HepG2 (cell line): ENCODE results near the gene QSER1. TPM values are rescaled to one million over a fixed set of nuclear protein-coding genes. Genes with fewer than 3 reads are reported as not detected.

Experiments used
- ATAC-seq: fragments of 200-7000 bp; cut with Tn5 transposase; 3 replicates; pipeline ENCODE4 v1.9.1; 2020; ENCODE audit warnings: mild to moderate bottlenecking, moderate library complexity
- BruUV-seq: library from RNA; stranded (reverse); fragments of 400-500 nt; replicated peaks from 2 replicates; lab custom pipeline; 2021; lab: Mats Ljungman, UMichigan
- CTCF ChIA-PET: fragments of 300-600 bp; formaldehyde crosslinking; extraction: SDS; loops from one replicate; lab custom pipeline; 2021; ENCODE audit warnings: low total read pairs, inconsistent platforms, low intra/inter-chr PET ratio; lab: Yijun Ruan, JAX
- POLR2A ChIA-PET: fragments of 350-600 bp; sonication (Branson Sonifier 250); formaldehyde crosslinking; loops from one replicate; lab custom pipeline; 2020; ENCODE audit warnings: antibody characterized with exemption, inconsistent platforms; lab: Yijun Ruan, JAX
- DNase-seq: peaks from one replicate; pipeline ENCODE4 v3.0.0-alpha.2; 2015; ENCODE audit warnings: low spot score
- FAIRE-seq: peaks from 3 replicates; lab custom pipeline; 2011; peaks lifted over from hg19 to GRCh38; lab: Jason Lieb, UNC
- H2AFZ ChIP-seq: one replicate; pipeline ENCODE4 v1.6.1; 2011; ENCODE audit warnings: low read length, inconsistent platforms
- H3K27ac ChIP-seq: fragments of 300-600 bp; 3 replicates; pipeline ENCODE4 v1.8.0; 2011; ENCODE audit warnings: mixed run types, mild to moderate bottlenecking, mixed read lengths, low read length, inconsistent platforms; ENCODE audit not compliant: insufficient read depth; ENCODE audit errors: extremely low read length
- H3K27me3 ChIP-seq, 2 experiments: fragments of 200-600 bp in 1 of 2; 2 replicates in 1 of 2; 3 replicates in 1 of 2; pipeline versions ENCODE4 v1.6.0 to v1.8.0; 2011; ENCODE audit warnings: low read length in 2 of 2, mild to moderate bottlenecking in 2 of 2, moderate library complexity in 2 of 2, inconsistent platforms in 1 of 2; ENCODE audit not compliant: insufficient read depth in 2 of 2, control insufficient read depth in 1 of 2
- H3K36me3 ChIP-seq, 2 experiments: fragments of 200-600 bp in 1 of 2; replicated peaks in 1 of 2; 2 replicates in 1 of 2; 3 replicates in 1 of 2; pipeline versions ENCODE4 v1.5.1 to v1.8.0; 2011; ENCODE audit warnings: low read length in 2 of 2, inconsistent platforms in 1 of 2; ENCODE audit not compliant: insufficient read depth in 2 of 2, control insufficient read depth in 1 of 2
- H3K4me1 ChIP-seq: 2 replicates; pipeline ENCODE4 v1.5.1; 2012; ENCODE audit warnings: low read length, inconsistent platforms; ENCODE audit not compliant: insufficient read depth
- H3K4me2 ChIP-seq: 2 replicates; pipeline ENCODE4 v1.6.0; 2011; ENCODE audit warnings: low read depth, low read length, inconsistent platforms
- H3K4me3 ChIP-seq, 3 experiments: fragments of 200-600 bp in 1 of 3; sonication (generic), shearing (Covaris generic) in 1 of 3; replicated peaks in 1 of 3; 2 replicates each; pipeline ENCODE4 v1.5.1; 2011 to 2016; ENCODE audit warnings: low read length in 3 of 3, inconsistent platforms in 2 of 3, low read depth in 2 of 3, mild to moderate bottlenecking in 2 of 3, control low read depth in 1 of 3, mixed read lengths in 1 of 3; ENCODE audit not compliant: insufficient read depth in 1 of 3
- H3K79me2 ChIP-seq: one replicate; pipeline ENCODE4 v1.6.1; 2011; ENCODE audit warnings: low read length, inconsistent platforms; ENCODE audit not compliant: insufficient read depth
- H3K9ac ChIP-seq: 2 replicates; pipeline ENCODE4 v1.6.0; 2011; ENCODE audit warnings: mild to moderate bottlenecking, low read depth, low read length, inconsistent platforms; ENCODE audit not compliant: insufficient read depth
- H3K9me3 ChIP-seq: 2 replicates; pipeline ENCODE4 v1.5.1; 2012; ENCODE audit warnings: mild to moderate bottlenecking, low read length
- H4K20me1 ChIP-seq: 2 replicates; pipeline ENCODE4 v1.6.0; 2011; ENCODE audit warnings: inconsistent platforms, mild to moderate bottlenecking, low read length, moderate library complexity; ENCODE audit not compliant: insufficient read depth
- CHD4 ChIP-seq: fragments of 200-600 bp; sonication (generic); IDR thresholded peaks from 2 replicates; pipeline ENCODE4 v1.7.0; 2017; ENCODE audit warnings: mild to moderate bottlenecking, low read length, borderline replicate concordance
- KIAA2018 ChIP-seq: sonication (generic); formaldehyde crosslinking; IDR thresholded peaks from 2 replicates; pipeline ENCODE4 v1.5.0; 2020; ENCODE audit warnings: mild to moderate bottlenecking, missing genetic modification reagents, borderline replicate concordance
- MEF2D ChIP-seq: sonication (generic); formaldehyde crosslinking; IDR thresholded peaks from 2 replicates; pipeline ENCODE4 v1.5.1; 2020; ENCODE audit warnings: mild to moderate bottlenecking, missing genetic modification reagents
- MIER2 ChIP-seq: IDR thresholded peaks from 2 replicates; pipeline ENCODE4 v1.6.1; 2016; ENCODE audit warnings: missing biosample characterization, missing genetic modification reagents
- ZFP36 ChIP-seq: fragments of 150-350 bp; IDR thresholded peaks from 2 replicates; pipeline ENCODE4 v1.6.1; 2018; ENCODE audit warnings: borderline replicate concordance, low read length, low read depth; ENCODE audit not compliant: partially characterized antibody
- ZNF652 ChIP-seq: IDR thresholded peaks from 2 replicates; pipeline ENCODE4 v1.6.1; 2016; ENCODE audit warnings: low read depth, borderline replicate concordance
- ZNF773 ChIP-seq: sonication (generic); formaldehyde crosslinking; IDR thresholded peaks from 2 replicates; pipeline ENCODE4 v1.4.0; 2020; ENCODE audit warnings: missing genetic modification reagents, borderline replicate concordance
- WGBS: methylation state at CpG from one replicate; pipeline ENCODE4 v1.1.6; 2017; ENCODE audit warnings: low lambda C conversion rate; 5-methylcytosine and 5-hydroxymethylcytosine counted together
- in situ Hi-C: cut with HindIII; loops from 2 replicates; pipeline ENCODE4 v1.10.0; 2017; ENCODE audit warnings: low pct_unique_long_range_greater_than_20kb; ENCODE audit not compliant: extremely low pct_ligation_motif_present
- intact Hi-C: fragments of 100-400 bp; cut with micrococcal nuclease; formaldehyde crosslinking; loops from one replicate; pipeline ENCODE4 v1.10.0; 2022; ENCODE audit not compliant: unreplicated experiment
- polyA plus RNA-seq, 8 experiments: library from polyadenylated mRNA; depleted of rRNA in 3 of 8; stranded (reverse) in 7 of 8; unstranded in 1 of 8; fragments of >200 nt; fragmentation: Illumina TruSeq in 4 of 8; extraction: Trizol in 4 of 8; gene quantifications; 2 replicates each; pipeline versions ENCODE4 v1.2.1 to v1.2.3, GENCODE V29; 2011 to 2016; ENCODE audit warnings: low read depth in 4 of 8, missing spikeins in 1 of 8, mixed read lengths in 1 of 8; ENCODE audit not compliant: insufficient read depth in 1 of 8
- total RNA-seq, 5 experiments: library from RNA; depleted of rRNA; stranded (reverse); fragments of >200 nt; fragmentation: Illumina TruSeq; extraction: Trizol; gene quantifications; 2 replicates each; pipeline ENCODE4 v1.2.3, GENCODE V29; 2016; ENCODE audit warnings: low read depth in 1 of 5

The QSER1 gene
- total and polyA plus RNA-seq, 2 of the 13 experiments (the other 11 are each of a cell fraction or from before 2014, with no cell fraction given), result 8.9 to 17.3 TPM

- no peaks in the 10 kb centered on the region for H4K20me1 ChIP-seq
- no peak for DNase-seq
- H3K9ac ChIP-seq, result no peak overlapping the region
- peaks cover 14 to 39% of the 10 kb centered on the region in 2 experiments for H3K36me3 ChIP-seq
- H3K4me1 ChIP-seq, result 0 out of 2 replicates have a peak, but pooled peaks cover 8% of the 10 kb centered on the region
- no peak for ATAC-seq
- no peaks in the 10 kb centered on the region for H3K9me3 ChIP-seq
- ChIA-PET CTCF (no interaction called here), POLR2A (no interaction called here)
- no peak overlapping the region for H3K4me3 ChIP-seq
- peaks cover 2% of the 10 kb centered on the region for H3K79me2 ChIP-seq
- BruUV-seq, result no TSS peak
- WGBS, result 94% methylated on average over 3 of the region's 3 CpGs
- no peak overlapping the region for H3K27ac ChIP-seq
- no peak for FAIRE-seq
- H2AFZ ChIP-seq, result no peak overlapping the region
- intact Hi-C loops (no loop called here), in situ Hi-C loops (no loop called here)
- H3K4me2 ChIP-seq, result no peak overlapping the region
- no peaks in the 10 kb centered on the region for H3K27me3 ChIP-seq
- no peak for TF ChIP-seq MIER2
- no peak for TF ChIP-seq KIAA2018 (CRISPR knock-in tag)
- TF ChIP-seq ZNF773 (CRISPR knock-in tag), result no peak
- no peak for TF ChIP-seq MEF2D (CRISPR knock-in tag)
- TF ChIP-seq CHD4, result no peak
- no peak for TF ChIP-seq ZFP36
- no peak for TF ChIP-seq ZNF652 (CRISPR knock-in tag)
Measured at GRCh38 chr11:32972781-32973180, 80.2 kb downstream of the QSER1 start.
